ENCODE data around the gene WDR4.
A peak's percentile ranks its signal among the peaks of the same experiment; 100 is the strongest.
"Not testable (repeated sequence)": the region's sequence is repeated elsewhere in the genome, so short reads cannot be mapped to it uniquely, and the experiment has no call there.

WDR4 gene

DNA sequence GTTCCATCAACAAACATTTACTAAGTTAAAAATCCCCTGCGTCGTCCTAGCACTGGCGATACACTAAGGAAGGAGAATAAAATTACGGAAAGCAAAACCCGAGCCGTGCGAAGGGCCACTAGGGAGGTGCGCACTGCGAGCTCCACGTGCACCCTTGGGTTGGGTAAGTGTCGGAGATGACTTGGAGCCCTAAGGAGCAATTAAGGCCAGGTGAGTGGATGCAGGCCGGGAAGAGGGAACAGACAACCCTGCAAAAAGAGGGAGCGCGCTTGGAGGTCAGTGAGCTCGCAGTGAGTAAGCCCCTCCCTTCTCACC is 704 bp downstream of the WDR4 start:
- Histone ChIP-seq H3K9me2 (ENCODE audit: low read depth, low read length) (no peaks in the 10 kb centered on the region), H4K20me1 (ENCODE audit: insufficient read depth, low read length) (no peaks in the 10 kb centered on the region), H2AFZ (ENCODE audit: low read length) (no peak overlapping the region), H3K4me2 (ENCODE audit: low read length) (peak overlapping the region; percentile 85), H3K36me3 (ENCODE audit: insufficient read depth, low read length) (peaks cover 33% of the 10 kb centered on the region), H3K27me3 (ENCODE audit: insufficient read depth, low read length) (no peaks in the 10 kb centered on the region), H3K27ac (ENCODE audit: low read depth, low read length, poor library complexity, severe bottlenecking) (peak overlapping the region; percentile 18), H3K79me2 (ENCODE audit: insufficient read depth, low read length) (peaks cover 25% of the 10 kb centered on the region), H3K9ac (ENCODE audit: low read length) (peak overlapping the region; percentile 99), H3K4me3 (ENCODE audit: low read depth, low read length, poor library complexity, severe bottlenecking) (peak overlapping the region; percentile 89), H3F3A (ENCODE audit: insufficient read depth, low read length) (0 out of 2 replicates have a peak, but pooled peaks cover 2% of the 10 kb centered on the region), H3K9me3 (ENCODE audit: low read length) (peaks cover 5% of the 10 kb centered on the region; the same call in 1 of the 2 replicates), H3K4me1 (ENCODE audit: insufficient read depth, low read length, severe bottlenecking) (peaks cover 22% of the 10 kb centered on the region)
- TF ChIP-seq EZH2 (IDR thresholded peaks at IDR 0.05; ENCODE audit: borderline replicate concordance, low read length): no peak
- TF ChIP-seq, protein P1, sequence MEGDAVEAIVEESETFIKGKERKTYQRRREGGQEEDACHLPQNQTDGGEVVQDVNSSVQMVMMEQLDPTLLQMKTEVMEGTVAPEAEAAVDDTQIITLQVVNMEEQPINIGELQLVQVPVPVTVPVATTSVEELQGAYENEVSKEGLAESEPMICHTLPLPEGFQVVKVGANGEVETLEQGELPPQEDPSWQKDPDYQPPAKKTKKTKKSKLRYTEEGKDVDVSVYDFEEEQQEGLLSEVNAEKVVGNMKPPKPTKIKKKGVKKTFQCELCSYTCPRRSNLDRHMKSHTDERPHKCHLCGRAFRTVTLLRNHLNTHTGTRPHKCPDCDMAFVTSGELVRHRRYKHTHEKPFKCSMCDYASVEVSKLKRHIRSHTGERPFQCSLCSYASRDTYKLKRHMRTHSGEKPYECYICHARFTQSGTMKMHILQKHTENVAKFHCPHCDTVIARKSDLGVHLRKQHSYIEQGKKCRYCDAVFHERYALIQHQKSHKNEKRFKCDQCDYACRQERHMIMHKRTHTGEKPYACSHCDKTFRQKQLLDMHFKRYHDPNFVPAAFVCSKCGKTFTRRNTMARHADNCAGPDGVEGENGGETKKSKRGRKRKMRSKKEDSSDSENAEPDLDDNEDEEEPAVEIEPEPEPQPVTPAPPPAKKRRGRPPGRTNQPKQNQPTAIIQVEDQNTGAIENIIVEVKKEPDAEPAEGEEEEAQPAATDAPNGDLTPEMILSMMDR (IDR thresholded peaks at IDR 0.05; ENCODE audit: low read length): no peak

DNA sequence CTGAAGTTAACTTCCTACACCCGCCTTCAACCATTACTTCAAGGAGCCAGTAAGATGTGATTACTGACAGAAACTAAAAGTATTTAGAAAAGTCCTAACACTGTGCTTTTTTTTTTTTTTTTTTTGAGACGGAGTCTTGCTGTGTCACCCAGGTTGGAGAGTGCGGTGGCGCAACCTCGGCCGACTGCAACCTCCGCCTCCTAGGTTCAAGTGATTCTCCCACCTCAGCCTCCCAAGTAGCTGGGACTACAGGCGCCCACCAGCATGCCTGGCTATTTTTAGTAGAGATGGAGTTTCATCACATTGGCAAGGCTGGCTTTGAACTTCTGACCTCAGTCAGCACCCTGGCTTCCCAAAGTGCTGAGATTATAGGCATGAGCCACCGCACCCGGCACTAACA is 3.5 kb downstream of the WDR4 start:
- not testable (repeated sequence) for H3K27me3 ChIP-seq (ENCODE audit: insufficient read depth, low read length)
- Histone ChIP-seq H3K36me3 (ENCODE audit: insufficient read depth, low read length) (peaks cover 60% of the 10 kb centered on the region), H3K79me2 (ENCODE audit: insufficient read depth, low read length) (peaks cover 25% of the 10 kb centered on the region)

DNA sequence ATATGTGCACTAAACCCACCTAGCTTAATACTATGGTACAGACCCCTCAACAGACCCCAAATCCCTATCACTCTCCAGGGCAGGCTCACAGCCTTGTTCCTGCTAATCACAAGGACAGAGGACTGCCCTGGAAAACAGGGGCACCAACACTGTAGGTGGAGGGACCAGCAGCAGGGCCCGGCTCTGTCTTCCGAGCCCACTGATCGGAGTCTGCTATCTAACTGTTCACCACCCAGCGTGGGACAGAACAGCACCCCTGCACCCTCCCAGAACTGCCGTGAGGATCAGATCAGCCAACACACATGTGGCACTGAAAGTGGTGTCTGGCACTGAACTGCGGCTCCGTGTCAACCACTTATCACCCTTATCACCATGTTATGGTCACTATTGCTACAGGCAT is 6.2 kb downstream of the WDR4 start:
- H3F3A ChIP-seq (ENCODE audit: insufficient read depth, low read length): no peaks in the 10 kb centered on the region
- TF ChIP-seq EZH2 (IDR thresholded peaks at IDR 0.05; ENCODE audit: borderline replicate concordance, low read length): no peak
- peaks cover 9% of the 10 kb centered on the region for H3K4me1 ChIP-seq (ENCODE audit: insufficient read depth, low read length, severe bottlenecking)
- H4K20me1 ChIP-seq (ENCODE audit: insufficient read depth, low read length): no peaks in the 10 kb centered on the region
- H3K4me3 ChIP-seq (ENCODE audit: low read depth, low read length, poor library complexity, severe bottlenecking): no peak overlapping the region
- H3K9ac ChIP-seq (ENCODE audit: low read length): no peak overlapping the region
- no peak overlapping the region for H2AFZ ChIP-seq (ENCODE audit: low read length)
- no peaks in the 10 kb centered on the region for H3K27me3 ChIP-seq (ENCODE audit: insufficient read depth, low read length)
- H3K4me2 ChIP-seq (ENCODE audit: low read length): no peak overlapping the region
- no peaks in the 10 kb centered on the region for H3K9me2 ChIP-seq (ENCODE audit: low read depth, low read length)
- H3K36me3 ChIP-seq (ENCODE audit: insufficient read depth, low read length): peaks cover 83% of the 10 kb centered on the region
- peaks cover 19% of the 10 kb centered on the region for H3K79me2 ChIP-seq (ENCODE audit: insufficient read depth, low read length)
- H3K27ac ChIP-seq (ENCODE audit: low read depth, low read length, poor library complexity, severe bottlenecking): no peak overlapping the region
- no peaks in the 10 kb centered on the region for H3K9me3 ChIP-seq (ENCODE audit: low read length)

More for the DNA sequence above, 3.5 kb downstream of the WDR4 start:
- H3K4me3 ChIP-seq (ENCODE audit: low read depth, low read length, poor library complexity, severe bottlenecking); H3K4me2 ChIP-seq (ENCODE audit: low read length); H2AFZ ChIP-seq (ENCODE audit: low read length); H3K9me2 ChIP-seq (ENCODE audit: low read depth, low read length); H3K27ac ChIP-seq (ENCODE audit: low read depth, low read length, poor library complexity, severe bottlenecking); H4K20me1 ChIP-seq (ENCODE audit: insufficient read depth, low read length); H3K9me3 ChIP-seq (ENCODE audit: low read length); H3F3A ChIP-seq (ENCODE audit: insufficient read depth, low read length); H3K9ac ChIP-seq (ENCODE audit: low read length): not testable (repeated sequence)
- H3K4me1 ChIP-seq (ENCODE audit: insufficient read depth, low read length, severe bottlenecking): peaks cover 22% of the 10 kb centered on the region

DNA sequence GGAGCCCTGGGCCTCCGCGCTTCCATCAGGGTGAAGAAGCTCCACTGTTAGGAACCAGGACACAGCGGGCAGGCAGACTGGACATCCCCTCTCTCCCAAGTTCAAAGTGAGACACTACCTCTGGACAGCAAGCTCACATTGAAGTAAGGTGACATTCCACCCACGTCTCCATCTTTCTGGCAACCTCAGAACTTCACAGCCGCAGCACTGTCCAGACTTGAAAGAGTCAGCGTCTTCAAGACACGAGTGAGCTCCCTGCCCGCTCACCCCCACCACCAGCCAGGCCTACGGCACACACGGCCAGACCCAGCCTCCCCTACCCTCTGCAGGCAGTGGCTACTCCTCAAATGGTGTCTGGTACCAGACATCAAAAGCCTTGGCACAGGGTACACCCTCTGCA is 11.1 kb downstream of the WDR4 start:
- no peak overlapping the region for H3K4me2 ChIP-seq (ENCODE audit: low read length)
- H3F3A ChIP-seq (ENCODE audit: insufficient read depth, low read length): no peaks in the 10 kb centered on the region
- TF ChIP-seq EZH2 (IDR thresholded peaks at IDR 0.05; ENCODE audit: borderline replicate concordance, low read length): no peak
- TF ChIP-seq, protein P1 (IDR thresholded peaks at IDR 0.05; ENCODE audit: low read length): no peak
- H3K9ac ChIP-seq (ENCODE audit: low read length): no peak overlapping the region
- no peak overlapping the region for H3K4me3 ChIP-seq (ENCODE audit: low read depth, low read length, poor library complexity, severe bottlenecking)
- H3K27me3 ChIP-seq (ENCODE audit: insufficient read depth, low read length): no peaks in the 10 kb centered on the region
- no peak overlapping the region for H2AFZ ChIP-seq (ENCODE audit: low read length)
- peaks cover 32% of the 10 kb centered on the region for H3K79me2 ChIP-seq (ENCODE audit: insufficient read depth, low read length)
- H3K36me3 ChIP-seq (ENCODE audit: insufficient read depth, low read length): peaks cover 97% of the 10 kb centered on the region
- H3K4me1 ChIP-seq (ENCODE audit: insufficient read depth, low read length, severe bottlenecking): no peaks in the 10 kb centered on the region
- H3K27ac ChIP-seq (ENCODE audit: low read depth, low read length, poor library complexity, severe bottlenecking): no peak overlapping the region
- H4K20me1 ChIP-seq (ENCODE audit: insufficient read depth, low read length): no peaks in the 10 kb centered on the region
- H3K9me2 ChIP-seq (ENCODE audit: low read depth, low read length): no peaks in the 10 kb centered on the region
- H3K9me3 ChIP-seq (ENCODE audit: low read length): no peaks in the 10 kb centered on the region
